IPS-18c (cell line): Measurements from ENCODE around the gene MRPS17.
"Not testable (repeated sequence)": the region's sequence is repeated elsewhere in the genome, so short reads cannot be mapped to it uniquely, and the experiment has no call there.

Experiments
- H3K4me3 ChIP-seq: 2 replicates; pipeline ENCODE4 v1.7.0; 2013; ENCODE audit warnings: low read depth, mild to moderate bottlenecking, low read length, moderate library complexity; ENCODE audit not compliant: insufficient read depth
- H3K9me3 ChIP-seq: one replicate; pipeline ENCODE4 v1.6.1; 2013; ENCODE audit warnings: mild to moderate bottlenecking, low read length, moderate library complexity; ENCODE audit not compliant: control insufficient read depth, insufficient read depth

MRPS17 gene

GRCh38 chr7:55951637-55952351 lies at the start of gene MRPS17:
Gene MRPS17, plus strand, starts transcription at chr7:55951877. Its CDS starts 1,319 bp downstream, at chr7:55953196.
- Histone ChIP-seq H3K4me3 (peak within 1 kb of the TSS; percentile 90), H3K9me3 (no peaks in the 10 kb centered on the region)

GRCh38 chr7:55903985-55904759 lies 47.5 kb upstream of the MRPS17 start:
- H3K4me3 ChIP-seq = no peak overlapping the region
- peaks cover 2% of the 10 kb centered on the region for H3K9me3 ChIP-seq

- Histone ChIP-seq H3K4me3 (no peak overlapping the region; the same call in 1 of the 2 replicates), H3K9me3 (no peaks in the 10 kb centered on the region)
These were observed 38.9 kb upstream of the MRPS17 start for GRCh38 chr7:55912748-55913158.

DNA sequence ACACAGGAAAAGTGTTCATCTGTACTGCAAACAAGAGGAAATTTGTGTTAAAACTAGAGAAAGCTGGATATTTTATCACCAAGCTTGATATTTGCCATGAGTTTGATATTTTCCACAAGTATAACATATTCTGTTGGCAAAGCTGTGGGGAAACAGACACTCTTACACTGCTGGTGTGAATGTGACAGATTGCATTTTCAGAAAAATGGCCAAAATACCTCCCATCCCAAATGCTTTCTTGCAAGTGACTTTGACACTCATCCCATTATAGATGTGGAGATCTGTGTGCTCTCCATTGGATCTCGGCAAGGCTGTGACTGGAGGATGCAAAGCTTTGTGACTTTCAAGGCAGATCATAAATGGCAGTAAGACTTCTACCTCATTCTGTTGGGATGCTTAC lies 33.9 kb upstream of the MRPS17 start:
- Histone ChIP-seq H3K4me3 (no peak overlapping the region), H3K9me3 (no peaks in the 10 kb centered on the region)

DNA sequence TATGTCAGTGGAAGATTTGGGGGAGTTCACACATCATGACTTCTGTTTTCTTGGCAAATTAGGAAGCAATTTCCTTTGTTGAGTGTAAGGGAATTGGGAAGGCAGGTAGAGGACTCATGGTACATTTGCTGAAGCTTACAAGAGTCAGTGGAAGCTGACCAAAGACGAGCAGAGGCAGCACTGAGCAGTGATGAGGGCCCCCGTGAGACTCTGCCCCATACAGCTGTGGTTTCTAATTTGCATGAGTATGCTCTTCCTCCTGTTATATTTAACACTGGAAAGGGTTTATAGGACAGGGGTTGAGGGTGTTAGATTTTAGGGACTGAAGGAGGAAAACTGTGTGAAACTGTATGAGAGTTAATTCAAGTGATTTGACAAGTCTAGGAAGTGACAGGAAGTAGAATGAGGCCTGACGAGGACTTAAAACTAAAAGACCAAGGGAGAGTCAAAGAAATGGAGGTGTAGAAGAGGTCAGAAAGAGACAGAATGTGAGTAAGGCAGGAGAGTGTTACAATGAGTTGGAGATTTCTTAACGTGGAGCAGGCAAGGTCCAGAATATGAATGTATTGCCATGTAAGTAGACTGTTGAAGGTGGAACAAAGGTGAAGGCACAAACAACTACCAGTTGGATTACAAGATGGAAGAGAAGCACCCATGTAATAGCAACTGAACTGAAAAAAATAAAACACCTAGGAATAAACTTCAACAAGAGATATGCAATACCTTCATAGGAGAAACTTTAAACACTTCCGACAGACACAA lies 23.5 kb upstream of the MRPS17 start:
- Histone ChIP-seq H3K9me3 (no peaks in the 10 kb centered on the region), H3K4me3 (no peak overlapping the region)

- Histone ChIP-seq H3K9me3 (no peaks in the 10 kb centered on the region), H3K4me3 (no peak overlapping the region)
These were observed 20.1 kb upstream of the MRPS17 start for GRCh38 chr7:55931421-55932151.

- peaks cover 9% of the 10 kb centered on the region for H3K9me3 ChIP-seq
- no peak overlapping the region for H3K4me3 ChIP-seq
These were observed 12.1 kb upstream of the MRPS17 start for GRCh38 chr7:55939514-55940123.

GRCh38 chr7:55946545-55946944 lies 5.1 kb upstream of the MRPS17 start:
- Histone ChIP-seq H3K4me3 (no peak overlapping the region), H3K9me3 (no peaks in the 10 kb centered on the region)

DNA sequence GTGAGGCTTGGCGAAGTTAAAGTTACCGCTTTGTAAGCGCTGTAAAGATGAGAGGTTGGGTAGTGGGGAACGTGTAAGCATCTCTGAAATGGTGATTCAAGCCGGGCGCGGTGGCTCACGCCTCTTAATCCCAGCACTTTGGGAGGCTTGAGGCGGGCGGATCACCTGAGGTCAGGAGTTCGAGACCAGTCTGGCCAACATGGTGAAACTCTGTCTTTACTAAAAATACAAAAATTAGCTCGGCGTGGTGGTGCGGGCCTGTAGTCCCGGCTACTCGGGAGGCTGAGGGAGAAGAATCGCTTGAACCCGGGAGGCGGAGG lies 635 bp downstream of the MRPS17 start:
- peak overlapping the region; percentile 90 for H3K4me3 ChIP-seq
- not testable (repeated sequence) for H3K9me3 ChIP-seq

DNA sequence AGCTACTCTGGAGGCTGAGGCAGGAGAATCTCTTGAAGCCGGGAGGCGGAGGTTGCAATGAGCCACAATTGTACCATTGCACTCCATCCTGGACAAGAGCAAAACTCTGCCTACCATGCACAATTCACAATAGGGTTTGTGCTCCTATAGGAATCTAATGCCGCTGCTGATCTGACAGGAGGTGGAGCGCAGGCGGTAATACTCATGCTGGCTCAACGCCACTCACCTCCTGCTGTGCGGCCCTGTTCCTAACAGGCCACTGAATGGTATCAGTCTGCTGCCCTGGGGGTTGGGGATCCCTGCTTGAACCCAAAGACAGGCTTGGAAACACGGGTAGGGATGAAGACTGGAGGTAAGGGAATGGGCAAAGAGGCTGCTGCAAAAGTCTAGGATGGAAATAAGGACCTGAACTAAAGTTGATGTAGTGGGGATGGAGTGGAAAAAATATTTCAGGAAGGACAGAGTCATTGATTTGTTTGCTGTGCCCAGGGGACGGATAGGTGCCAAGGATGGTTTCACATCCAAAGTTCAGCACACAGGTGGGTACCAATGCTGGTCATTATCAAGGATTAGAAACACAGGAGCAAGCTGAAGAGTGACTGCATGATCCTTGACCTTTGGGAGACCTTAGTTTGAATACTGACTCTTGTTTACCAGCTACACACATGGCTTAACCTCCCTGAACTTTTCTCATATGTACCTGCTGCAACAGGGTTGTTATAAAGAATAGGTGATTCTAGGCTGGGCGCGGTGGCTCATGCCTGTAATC lies 2.2 kb downstream of the MRPS17 start:
- no peak overlapping the region for H3K4me3 ChIP-seq
- H3K9me3 ChIP-seq = no peaks in the 10 kb centered on the region

DNA sequence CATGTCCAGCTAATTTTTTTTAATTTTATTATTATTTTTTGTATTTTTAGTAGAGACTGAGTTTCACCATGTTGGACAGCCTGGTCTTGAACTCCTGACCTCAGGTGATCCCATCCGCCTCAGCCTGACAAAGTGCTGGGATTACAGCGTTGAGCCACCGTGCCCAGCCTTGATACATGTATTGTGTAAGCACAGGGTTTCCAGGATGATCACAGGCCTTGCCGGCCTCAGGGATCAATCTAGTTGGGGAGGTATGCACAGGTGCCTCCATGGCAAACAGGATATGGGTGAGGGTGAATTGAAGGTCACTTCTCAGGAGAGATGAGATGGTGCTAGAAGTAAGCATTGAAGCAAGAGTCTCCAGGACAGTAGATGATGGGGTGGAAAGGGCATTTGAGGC lies 5.5 kb downstream of the MRPS17 start:
- no peak overlapping the region for H3K4me3 ChIP-seq
- H3K9me3 ChIP-seq = no peaks in the 10 kb centered on the region

DNA sequence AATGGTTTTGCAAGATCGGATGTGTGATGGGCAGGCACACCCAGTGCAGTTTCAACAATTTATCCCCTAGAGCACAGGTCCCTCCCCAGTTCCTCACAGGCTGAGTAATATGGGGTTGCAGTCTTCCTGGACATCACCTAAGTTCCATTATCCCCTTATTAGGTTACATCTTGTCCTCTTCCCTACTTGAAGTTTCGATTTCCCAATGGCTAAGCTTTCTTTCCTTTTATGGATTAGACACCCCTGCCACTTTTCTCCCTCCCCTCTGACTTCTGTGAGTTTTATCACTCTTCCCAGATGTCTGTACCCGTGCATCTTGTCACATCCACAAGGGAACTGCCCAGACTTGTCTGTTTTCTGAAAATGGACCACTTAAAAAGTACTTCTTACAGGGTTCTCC lies 10.3 kb downstream of the MRPS17 start:
- no peak overlapping the region for H3K4me3 ChIP-seq
- no peaks in the 10 kb centered on the region for H3K9me3 ChIP-seq

- Histone ChIP-seq H3K9me3 (no peaks in the 10 kb centered on the region), H3K4me3 (peak overlapping the region; percentile 15; the same call in 1 of the 2 replicates)
These were observed 12.0 kb downstream of the MRPS17 start for GRCh38 chr7:55963584-55964168.

DNA sequence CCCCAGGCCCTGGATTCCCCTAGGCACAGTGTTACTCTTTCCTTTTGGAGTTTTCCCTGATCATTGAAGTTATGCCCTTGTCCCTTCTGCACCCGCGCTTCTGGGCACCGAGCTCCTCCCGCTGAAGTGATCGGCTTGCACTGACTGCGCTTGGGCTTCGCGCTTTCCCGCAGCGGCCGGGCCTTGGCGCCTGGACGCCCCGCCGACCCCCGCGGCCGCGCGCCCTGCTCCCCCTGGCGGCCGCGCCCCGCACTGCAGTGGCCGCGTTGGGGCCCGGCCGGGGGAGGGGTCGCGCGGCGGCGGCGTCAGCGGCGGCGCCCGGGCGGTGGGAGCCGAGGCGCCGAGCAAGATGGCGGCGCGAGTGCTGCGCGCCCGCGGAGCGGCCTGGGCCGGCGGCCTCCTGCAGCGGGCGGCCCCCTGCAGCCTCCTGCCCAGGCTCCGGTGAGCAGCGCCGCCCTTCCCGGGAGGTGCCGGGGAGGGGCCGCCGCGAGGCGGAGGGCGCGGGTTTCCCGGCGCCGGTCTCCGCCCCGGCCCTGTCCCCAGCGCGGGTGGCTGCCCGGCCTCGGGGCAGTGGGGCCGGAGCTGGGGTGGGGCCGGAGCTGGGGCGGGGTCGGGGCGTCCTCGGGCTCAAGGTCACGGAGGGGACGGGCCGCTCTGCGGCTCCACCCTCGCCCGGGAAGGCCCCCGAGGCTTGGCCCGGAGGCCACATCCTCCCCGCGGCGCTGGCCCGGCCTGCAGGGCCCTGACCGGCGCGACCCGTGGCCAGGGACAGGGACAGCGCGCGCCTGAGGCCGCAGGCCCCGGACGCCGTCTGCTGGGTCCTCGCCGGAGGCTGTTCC lies 12.8 kb downstream of the MRPS17 start, which contains the start of gene NIPSNAP2:
Gene NIPSNAP2 (plus strand): TSS at position 325 of the 839 bp plus-strand sequence. CDS start 25 bp downstream, at position 350.
- peak within 1 kb of the TSS; percentile 91 for H3K4me3 ChIP-seq
- no peaks in the 10 kb centered on the region for H3K9me3 ChIP-seq

- peak overlapping the region; percentile 91 for H3K4me3 ChIP-seq
- H3K9me3 ChIP-seq = no peaks in the 10 kb centered on the region
These were observed 13.4 kb downstream of the MRPS17 start for GRCh38 chr7:55965100-55965470.
